Right lobe of liver (tissue), 6 donors: ENCODE measurements around the gene ERICH3. TPM values are rescaled to one million over a fixed set of nuclear protein-coding genes. Genes with fewer than 3 reads are reported as not detected.

ENCODE experiments used
- ATAC-seq, 4 donors: fragments of 200-7000 bp; cut with Tn5 transposase; one replicate each; pipeline ENCODE4 v1.9.1; 2020; ENCODE audit warnings: mild to moderate bottlenecking in 4 of 4, moderate library complexity in 4 of 4
- DNase-seq, 3 donors: peaks; one replicate each; pipeline ENCODE4 v3.0.0-alpha.2; 2020
- H3K27ac ChIP-seq, 3 donors: fragments of 200-600 bp; one replicate each; pipeline ENCODE4 v1.8.0; 2022
- H3K27me3 ChIP-seq, 2 donors: fragments of 200-600 bp; one replicate each; pipeline ENCODE4 v1.8.0; 2022
- H3K36me3 ChIP-seq, 4 donors: fragments of 200-600 bp; sonication (generic) in 1 of 4; one replicate each; pipeline versions ENCODE4 v1.5.1 to v1.8.0; 2017 to 2022; ENCODE audit warnings: control low read depth in 1 of 4
- H3K4me1 ChIP-seq, 4 donors: fragments of 200-600 bp; sonication (generic) in 1 of 4; one replicate each; pipeline versions ENCODE4 v1.5.1 to v1.8.0; 2017 to 2022; ENCODE audit warnings: control low read depth in 1 of 4
- H3K4me3 ChIP-seq, 3 donors: fragments of 200-600 bp; one replicate each; pipeline ENCODE4 v1.8.0; 2022
- H3K9me3 ChIP-seq, 4 donors: fragments of 200-600 bp; sonication (generic) in 1 of 4; one replicate each; pipeline versions ENCODE4 v1.5.1 to v1.8.0; 2017 to 2022; ENCODE audit warnings: control low read depth in 1 of 4
- POLR2A ChIP-seq: fragments of 450-650 bp; IDR thresholded peaks from one replicate; pipeline ENCODE4 v1.6.1; 2017; ENCODE audit warnings: antibody characterized with exemption, mild to moderate bottlenecking
- WGBS: methylation state at CpG from one replicate; pipeline ENCODE4 v1.1.6; 2018; ENCODE audit warnings: low coverage, low lambda C conversion rate; ENCODE audit not compliant: insufficient coverage; ENCODE audit errors: missing lambda C conversion rate; 5-methylcytosine and 5-hydroxymethylcytosine counted together
- intact Hi-C, 2 donors: fragments of 100-400 bp; cut with DNase I; formaldehyde crosslinking; loops; one replicate each; pipeline versions ENCODE4 v1.11.2 to v1.14.1; 2022
- total RNA-seq, 6 experiments: library from RNA; depleted of rRNA in 2 of 6; stranded (reverse); fragments of >200 nt in 2 of 6; fragmentation: NEBNext Ultra II Directional in 3 of 6; extraction: Animal tissue kit (Norgen Biotek cat#: 25700) in 3 of 6; gene quantifications; one replicate each; pipeline versions ENCODE4 v1.1.0 to v1.2.4, GENCODE V29; 2016 to 2023
- TF ChIP-seq, protein P1 (sequence below), 4 donors: fragments of 200-600 bp in 3 of 4; fragments of 450-650 bp in 1 of 4; IDR thresholded peaks; one replicate each; pipeline versions ENCODE4 v1.5.1 to v1.8.0; 2016 to 2022; ENCODE audit warnings: antibody characterized with exemption in 4 of 4, mild to moderate bottlenecking in 2 of 4
- donor health status: DM: no; HTN: yes; CAD: no.
- donor health status: DM: no; HTN: no; CAD: no.
- donor health status: DM: no; HTN: no; CAD: no.
- donor health status: DM: no; HTN: yes; CAD: no.
- donor health status: DM: no; HTN: yes; CAD: no.

The ERICH3 gene
- total RNA-seq, 6 experiments from 2014 or later: 0.06 to 0.51 (median 0.14) TPM; not detected in 2

DNA sequence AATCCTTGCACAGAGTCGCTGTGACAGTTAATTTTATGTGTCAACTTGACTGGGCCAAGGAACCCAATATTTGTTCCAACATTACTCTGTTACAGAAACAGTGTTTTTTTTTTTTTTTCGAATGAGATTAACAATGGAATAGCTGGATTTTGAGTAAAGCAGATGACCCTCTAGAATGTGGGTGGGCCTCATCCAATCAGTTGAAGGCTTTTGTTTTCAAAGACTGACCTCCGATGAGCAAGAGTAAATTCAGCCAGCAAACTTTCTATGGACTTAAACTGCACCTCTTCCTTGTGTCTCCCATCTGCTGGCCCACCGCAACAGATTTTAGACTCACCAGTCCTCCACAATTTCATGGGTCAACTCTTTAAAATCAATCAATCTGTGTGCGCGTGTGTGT, 42.2 kb upstream of the ERICH3 start:
- 78% methylated on average over 6 of the region's 6 CpGs for WGBS

DNA sequence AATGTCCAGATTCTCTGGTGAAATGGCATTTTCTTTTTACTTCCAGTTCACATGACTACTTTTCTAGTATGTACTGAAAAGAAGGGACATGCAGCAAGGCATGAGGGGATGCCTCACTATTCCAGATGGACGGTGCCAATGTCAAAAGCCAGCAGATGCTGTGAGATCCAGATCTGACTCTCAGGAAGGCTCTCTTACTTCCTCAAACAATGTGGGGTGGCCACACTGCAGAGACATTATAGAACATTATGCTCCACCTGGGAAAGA, 41.6 kb upstream of the ERICH3 start:
- no peak overlapping the region for H3K27ac ChIP-seq
- H3K4me3 ChIP-seq: no peak overlapping the region
- no peaks in the 10 kb centered on the region for H3K4me1 ChIP-seq
- intact Hi-C loops: no loop called here
- no peak for DNase-seq
- TF ChIP-seq POLR2A: no peak
- TF ChIP-seq, protein P1, sequence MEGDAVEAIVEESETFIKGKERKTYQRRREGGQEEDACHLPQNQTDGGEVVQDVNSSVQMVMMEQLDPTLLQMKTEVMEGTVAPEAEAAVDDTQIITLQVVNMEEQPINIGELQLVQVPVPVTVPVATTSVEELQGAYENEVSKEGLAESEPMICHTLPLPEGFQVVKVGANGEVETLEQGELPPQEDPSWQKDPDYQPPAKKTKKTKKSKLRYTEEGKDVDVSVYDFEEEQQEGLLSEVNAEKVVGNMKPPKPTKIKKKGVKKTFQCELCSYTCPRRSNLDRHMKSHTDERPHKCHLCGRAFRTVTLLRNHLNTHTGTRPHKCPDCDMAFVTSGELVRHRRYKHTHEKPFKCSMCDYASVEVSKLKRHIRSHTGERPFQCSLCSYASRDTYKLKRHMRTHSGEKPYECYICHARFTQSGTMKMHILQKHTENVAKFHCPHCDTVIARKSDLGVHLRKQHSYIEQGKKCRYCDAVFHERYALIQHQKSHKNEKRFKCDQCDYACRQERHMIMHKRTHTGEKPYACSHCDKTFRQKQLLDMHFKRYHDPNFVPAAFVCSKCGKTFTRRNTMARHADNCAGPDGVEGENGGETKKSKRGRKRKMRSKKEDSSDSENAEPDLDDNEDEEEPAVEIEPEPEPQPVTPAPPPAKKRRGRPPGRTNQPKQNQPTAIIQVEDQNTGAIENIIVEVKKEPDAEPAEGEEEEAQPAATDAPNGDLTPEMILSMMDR (IDR thresholded peaks at IDR 0.05): no peak
- 75% methylated on average over 1 of the region's 1 CpG for WGBS
- ATAC-seq: no peak
- no peaks in the 10 kb centered on the region for H3K9me3 ChIP-seq
- H3K27me3 ChIP-seq: no peaks in the 10 kb centered on the region
- peaks cover 0 to 97% (median 15%) of the 10 kb centered on the region in 4 donors for H3K36me3 ChIP-seq

More for the DNA sequence above, 42.2 kb upstream of the ERICH3 start:
- Histone ChIP-seq H3K36me3 (peaks cover 0 to 97% (median 13%) of the 10 kb centered on the region in 4 donors), H3K9me3 (no peaks in the 10 kb centered on the region), H3K4me3 (no peak overlapping the region), H3K4me1 (no peaks in the 10 kb centered on the region), H3K27ac (no peak overlapping the region), H3K27me3 (no peaks in the 10 kb centered on the region)
- intact Hi-C loops: no loop called here
- DNase-seq (no peak), ATAC-seq (no peak)
- TF ChIP-seq, protein P1 (IDR thresholded peaks at IDR 0.05): no peak
- TF ChIP-seq POLR2A: no peak

DNA sequence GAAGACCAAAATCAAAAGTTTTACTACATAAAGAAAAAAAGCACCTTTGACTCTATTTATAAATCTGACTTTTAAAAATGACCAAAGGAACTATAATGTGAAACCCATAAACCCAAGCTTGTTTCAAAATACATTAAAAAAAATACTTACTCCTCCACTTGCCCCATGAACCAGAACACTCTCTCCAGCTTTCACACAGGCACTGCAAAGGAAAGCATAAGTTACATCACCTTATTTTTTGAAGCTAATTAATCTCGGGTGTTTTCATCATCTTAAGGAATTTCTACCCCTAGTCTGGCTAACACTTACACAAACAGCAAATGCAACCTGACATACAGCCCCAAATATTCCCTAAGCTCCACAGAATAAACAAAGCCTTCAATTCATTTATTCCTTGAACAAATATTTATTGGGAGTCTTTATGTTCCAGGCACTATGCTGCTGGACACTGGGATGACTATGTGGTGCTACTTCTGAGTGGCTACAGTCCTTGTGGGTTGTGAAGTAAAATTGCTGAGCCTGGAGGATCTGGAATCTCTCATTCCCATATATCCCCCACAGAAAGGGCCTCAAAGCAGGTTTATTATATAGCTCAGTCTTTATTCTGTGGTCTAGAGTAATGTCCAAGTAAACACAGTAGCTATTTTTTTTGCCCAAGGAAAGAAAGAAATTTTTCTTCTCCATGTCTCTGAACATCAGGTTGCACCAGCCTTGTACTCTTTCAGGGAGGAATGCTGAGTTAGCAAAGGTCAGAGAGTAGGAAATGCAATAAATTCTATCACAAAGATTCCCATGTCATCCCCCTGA, 41.0 kb upstream of the ERICH3 start:
- TF ChIP-seq POLR2A: no peak
- TF ChIP-seq, protein P1 (IDR thresholded peaks at IDR 0.05): no peak
- no peak overlapping the region for H3K4me3 ChIP-seq
- no peak for ATAC-seq
- H3K36me3 ChIP-seq: peaks cover 0 to 97% (median 18%) of the 10 kb centered on the region in 4 donors
- WGBS: 75% methylated on average over 1 of the region's 1 CpG
- intact Hi-C loops: no loop called here
- no peak for DNase-seq
- H3K9me3 ChIP-seq: no peaks in the 10 kb centered on the region
- H3K27ac ChIP-seq: no peak overlapping the region
- no peaks in the 10 kb centered on the region for H3K4me1 ChIP-seq
- no peaks in the 10 kb centered on the region for H3K27me3 ChIP-seq

DNA sequence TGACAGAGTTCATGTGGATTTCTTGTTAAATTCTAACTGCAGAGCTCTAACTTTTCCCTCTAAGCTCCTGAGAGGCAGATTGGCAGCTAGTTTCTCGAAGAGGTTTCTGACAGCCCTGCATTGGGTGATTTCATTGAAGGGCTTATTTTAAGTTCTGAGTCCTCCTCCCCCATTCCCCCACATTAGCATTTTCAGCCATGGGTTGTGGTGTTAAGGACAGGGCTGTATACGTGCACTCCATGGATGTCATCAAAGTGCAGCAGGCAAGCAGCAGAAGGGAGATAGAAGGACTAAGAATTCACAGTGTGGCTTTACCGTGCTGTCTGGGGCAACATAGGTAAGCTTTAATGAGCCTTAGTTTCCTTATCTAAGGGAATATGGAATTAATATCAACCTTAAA, 40.3 kb upstream of the ERICH3 start:
- DNase-seq (no peak), ATAC-seq (no peak)
- intact Hi-C loops: no loop called here
- H3K27ac ChIP-seq: no peak overlapping the region
- WGBS: 92% methylated on average over 3 of the region's 3 CpGs
- H3K36me3 ChIP-seq: peaks cover 2 to 97% (median 22%) of the 10 kb centered on the region in 4 donors
- TF ChIP-seq, protein P1 (IDR thresholded peaks at IDR 0.05): no peak
- no peak for TF ChIP-seq POLR2A
- no peak overlapping the region for H3K4me3 ChIP-seq
- H3K9me3 ChIP-seq: no peaks in the 10 kb centered on the region
- H3K27me3 ChIP-seq: no peaks in the 10 kb centered on the region
- no peaks in the 10 kb centered on the region for H3K4me1 ChIP-seq
